NCI-H748 (cell line): ENCODE measurements around the gene ELN.

ENCODE experiments used
- DNase-seq: peaks from one replicate; lab custom pipeline; 2025; ENCODE audit not compliant: unreplicated experiment; lab: John Stamatoyannopoulos, UW

The ELN gene

GRCh38 chr7:74092321-74092963 lies 64.5 kb downstream of the ELN start:
- no peak for DNase-seq

- DNase-seq = no peak
Measured at GRCh38 chr7:74092964-74093471, 65.0 kb downstream of the ELN start.

- DNase-seq = no peak
Measured at GRCh38 chr7:74093671-74094223, 65.8 kb downstream of the ELN start.

GRCh38 chr7:74094224-74095101 lies 66.5 kb downstream of the ELN start:
- DNase-seq = no peak

GRCh38 chr7:74095135-74095534 lies 67.2 kb downstream of the ELN start:
- DNase-seq = no peak

GRCh38 chr7:74097937-74098614 lies 70.1 kb downstream of the ELN start:
- no peak for DNase-seq

GRCh38 chr7:74099031-74099430 lies 71.1 kb downstream of the ELN start:
- DNase-seq = no peak

GRCh38 chr7:74101061-74101681 lies 73.2 kb downstream of the ELN start:
- DNase-seq = no peak

- no peak for DNase-seq
Measured at GRCh38 chr7:74103219-74103772, 75.3 kb downstream of the ELN start.

- DNase-seq = no peak
Measured at GRCh38 chr7:74104702-74105101, 76.7 kb downstream of the ELN start.

GRCh38 chr7:74105992-74106391 lies 78.0 kb downstream of the ELN start:
- DNase-seq = no peak

GRCh38 chr7:74106846-74107245 lies 78.9 kb downstream of the ELN start:
- DNase-seq = no peak

GRCh38 chr7:74115326-74115725 lies 87.4 kb downstream of the ELN start:
- no peak for DNase-seq

GRCh38 chr7:74116356-74116755 lies 88.4 kb downstream of the ELN start:
- DNase-seq = no peak
